K562 (cell line): ENCODE measurements around the gene ACSS2. TPM values are rescaled to one million over a fixed set of nuclear protein-coding genes. Genes with fewer than 3 reads are reported as not detected.
A peak's percentile ranks its signal among the peaks of the same experiment; 100 is the strongest.

Experiments used
- BHLHE40 ChIP-seq: IDR thresholded peaks from 2 replicates; pipeline ENCODE4 v1.6.1; 2011; ENCODE audit warnings: low read length, improper control_type of control experiment
- BRCA1 ChIP-seq, 2 experiments: fragments of 450-650 bp in 1 of 2; sonication (generic) in 1 of 2; formaldehyde crosslinking in 1 of 2; IDR thresholded peaks; 2 replicates each; pipeline versions ENCODE4 v1.5.0 to v1.6.1; 2017 to 2020; ENCODE audit warnings: mild to moderate bottlenecking in 1 of 2, missing genetic modification reagents in 1 of 2
- DDX20 ChIP-seq: fragments of 450-650 bp; IDR thresholded peaks from 2 replicates; pipeline ENCODE4 v1.6.1; 2016; ENCODE audit warnings: missing genetic modification characterization, low read depth, mild to moderate bottlenecking, missing compliant biosample characterization, moderate library complexity
- DMBX1 ChIP-seq: fragments of 250-450 bp; sonication (Bioruptor Pico); IDR thresholded peaks from 2 replicates; pipeline ENCODE4 v1.8.0; 2022; ENCODE audit warnings: inconsistent platforms, mild to moderate bottlenecking, moderate library complexity, borderline replicate concordance
- EZH2 ChIP-seq: IDR thresholded peaks from 2 replicates; pipeline ENCODE4 v1.6.1; 2012; ENCODE audit warnings: low read depth, mild to moderate bottlenecking, inconsistent platforms, low read length, borderline replicate concordance
- GATAD2B ChIP-seq: fragments of 450-650 bp; IDR thresholded peaks from 2 replicates; pipeline ENCODE4 v1.6.1; 2017; ENCODE audit warnings: mild to moderate bottlenecking, borderline replicate concordance
- HNRNPUL1 ChIP-seq: fragments of 200-400 bp; formaldehyde crosslinking; IDR thresholded peaks from 2 replicates; pipeline ENCODE4 v1.6.1; 2017; ENCODE audit warnings: low read length
- MCM2 ChIP-seq: fragments of 450-650 bp; IDR thresholded peaks from 2 replicates; pipeline ENCODE4 v1.6.1; 2017; ENCODE audit warnings: low read depth, mild to moderate bottlenecking
- MXI1 ChIP-seq: IDR thresholded peaks from 2 replicates; pipeline ENCODE4 v1.6.1; 2011; ENCODE audit warnings: low read depth, mild to moderate bottlenecking, improper control_type of control experiment, low read length
- MYC ChIP-seq, 2 experiments: fragments of 250-450 bp in 1 of 2; sonication (Bioruptor Pico) in 1 of 2; IDR thresholded peaks; 2 replicates each; pipeline versions ENCODE4 v1.5.1 to v1.6.1; 2012 to 2021; ENCODE audit warnings: low read depth in 2 of 2, borderline replicate concordance in 1 of 2, improper control_type of control experiment in 1 of 2, low read length in 1 of 2, mild to moderate bottlenecking in 1 of 2, moderate library complexity in 1 of 2
- NBN ChIP-seq: fragments of 450-650 bp; IDR thresholded peaks from 2 replicates; pipeline ENCODE4 v1.6.1; 2016; ENCODE audit warnings: low read depth, mild to moderate bottlenecking
- NCOA1 ChIP-seq: fragments of 450-650 bp; IDR thresholded peaks from 2 replicates; pipeline ENCODE4 v1.6.1; 2016; ENCODE audit warnings: low read depth
- NCOA6 ChIP-seq: fragments of 450-650 bp; IDR thresholded peaks from 2 replicates; pipeline ENCODE4 v1.6.1; 2017; ENCODE audit warnings: mild to moderate bottlenecking
- PHF21A ChIP-seq: fragments of 450-650 bp; IDR thresholded peaks from 2 replicates; pipeline ENCODE4 v1.6.1; 2017; ENCODE audit warnings: low read depth, borderline replicate concordance
- POLR2B ChIP-seq: fragments of 450-650 bp; IDR thresholded peaks from 2 replicates; pipeline ENCODE4 v1.6.1; 2018; ENCODE audit warnings: low read depth; ENCODE audit not compliant: partially characterized antibody
- SMARCA4 ChIP-seq: fragments of 450-650 bp; IDR thresholded peaks from 2 replicates; pipeline ENCODE4 v1.6.1; 2016
- SOX6 ChIP-seq: fragments of 450-650 bp; IDR thresholded peaks from 2 replicates; pipeline ENCODE4 v1.6.1; 2014; ENCODE audit warnings: mild to moderate bottlenecking
- TCF15 ChIP-seq: fragments of 250-450 bp; sonication (Bioruptor Pico); IDR thresholded peaks from 2 replicates; pipeline ENCODE4 v1.8.0; 2022; ENCODE audit warnings: moderate library complexity, mild to moderate bottlenecking, inconsistent platforms
- TCF7 ChIP-seq: sonication (generic); IDR thresholded peaks from 2 replicates; pipeline ENCODE4 v1.6.1; 2016; ENCODE audit warnings: antibody characterized with exemption, borderline replicate concordance
- YY1 ChIP-seq, 3 experiments: IDR thresholded peaks; 2 replicates each; pipeline ENCODE4 v1.6.1; 2011; ENCODE audit warnings: low read length in 2 of 3, mild to moderate bottlenecking in 2 of 3, moderate library complexity in 2 of 3, borderline replicate concordance in 1 of 3, control low read depth in 1 of 3, low read depth in 1 of 3; ENCODE audit not compliant: insufficient read depth in 3 of 3, insufficient replicate concordance in 2 of 3, control insufficient read depth in 1 of 3, insufficient read length in 1 of 3; ENCODE audit errors: extremely low read depth in 1 of 3
- ZBTB8A ChIP-seq: fragments of 450-650 bp; IDR thresholded peaks from 2 replicates; pipeline ENCODE4 v1.6.1; 2018; ENCODE audit warnings: mild to moderate bottlenecking, moderate library complexity; ENCODE audit not compliant: partially characterized antibody
- ZNF133 ChIP-seq: fragments of 250-450 bp; sonication (Bioruptor Pico); IDR thresholded peaks from 2 replicates; pipeline ENCODE4 v1.4.0; 2020; ENCODE audit warnings: mild to moderate bottlenecking
- ZNF224 ChIP-seq: sonication (generic); formaldehyde crosslinking; IDR thresholded peaks from 2 replicates; pipeline ENCODE4 v1.8.0; 2022; ENCODE audit warnings: mild to moderate bottlenecking, missing genetic modification reagents
- ZNF232 ChIP-seq: sonication (generic); formaldehyde crosslinking; IDR thresholded peaks from 2 replicates; pipeline ENCODE4 v1.8.0; 2022; ENCODE audit warnings: mild to moderate bottlenecking, missing genetic modification reagents
- ZNF274 ChIP-seq: IDR thresholded peaks from 2 replicates; pipeline ENCODE4 v1.6.1; 2011; ENCODE audit warnings: low read depth, mild to moderate bottlenecking, low read length, moderate library complexity, borderline replicate concordance
- ZNF311 ChIP-seq: fragments of 250-450 bp; sonication (Bioruptor Pico); IDR thresholded peaks from 2 replicates; pipeline ENCODE4 v1.4.0; 2020; ENCODE audit warnings: mild to moderate bottlenecking, moderate library complexity
- ZNF57 ChIP-seq: fragments of 450-650 bp; formaldehyde crosslinking; IDR thresholded peaks from 2 replicates; pipeline ENCODE4 v1.4.0; 2020; ENCODE audit warnings: mild to moderate bottlenecking, moderate library complexity
- polyA plus RNA-seq, 8 experiments: library from polyadenylated mRNA; depleted of rRNA in 4 of 8; stranded (reverse) in 5 of 8; unstranded in 3 of 8; fragments of >200 nt; fragmentation: Nextera tagmentation in 2 of 8; fragmentation: Illumina TruSeq in 1 of 8; extraction: Ambion mirVana in 2 of 8; extraction: Trizol in 1 of 8; gene quantifications; 2 replicates each; pipeline versions ENCODE4 v1.2.1 to v1.2.3, GENCODE V29; 2011 to 2014; ENCODE audit warnings: inconsistent platforms in 1 of 8, missing spikeins in 1 of 8
- total RNA-seq, 7 experiments: library from RNA; depleted of rRNA in 6 of 7; stranded (reverse); fragments of >200 nt in 6 of 7; fragmentation: Illumina TruSeq in 2 of 7; extraction: Trizol in 2 of 7; gene quantifications; 2 replicates each; pipeline versions ENCODE4 v1.2.1 to v1.2.3, GENCODE V29; 2011 to 2021; ENCODE audit warnings: low replicate concordance in 1 of 7
- TF ChIP-seq, protein P1 (sequence below): fragments of 250-450 bp; sonication (Bioruptor Pico); IDR thresholded peaks from 2 replicates; pipeline ENCODE4 v1.5.1; 2021; ENCODE audit warnings: mild to moderate bottlenecking

ACSS2 gene
- total and polyA plus RNA-seq, 9 of the 15 experiments (the other 6 are each of a cell fraction or from before 2014, with no cell fraction given), result 21.9 to 246 (median 66.2) TPM

DNA sequence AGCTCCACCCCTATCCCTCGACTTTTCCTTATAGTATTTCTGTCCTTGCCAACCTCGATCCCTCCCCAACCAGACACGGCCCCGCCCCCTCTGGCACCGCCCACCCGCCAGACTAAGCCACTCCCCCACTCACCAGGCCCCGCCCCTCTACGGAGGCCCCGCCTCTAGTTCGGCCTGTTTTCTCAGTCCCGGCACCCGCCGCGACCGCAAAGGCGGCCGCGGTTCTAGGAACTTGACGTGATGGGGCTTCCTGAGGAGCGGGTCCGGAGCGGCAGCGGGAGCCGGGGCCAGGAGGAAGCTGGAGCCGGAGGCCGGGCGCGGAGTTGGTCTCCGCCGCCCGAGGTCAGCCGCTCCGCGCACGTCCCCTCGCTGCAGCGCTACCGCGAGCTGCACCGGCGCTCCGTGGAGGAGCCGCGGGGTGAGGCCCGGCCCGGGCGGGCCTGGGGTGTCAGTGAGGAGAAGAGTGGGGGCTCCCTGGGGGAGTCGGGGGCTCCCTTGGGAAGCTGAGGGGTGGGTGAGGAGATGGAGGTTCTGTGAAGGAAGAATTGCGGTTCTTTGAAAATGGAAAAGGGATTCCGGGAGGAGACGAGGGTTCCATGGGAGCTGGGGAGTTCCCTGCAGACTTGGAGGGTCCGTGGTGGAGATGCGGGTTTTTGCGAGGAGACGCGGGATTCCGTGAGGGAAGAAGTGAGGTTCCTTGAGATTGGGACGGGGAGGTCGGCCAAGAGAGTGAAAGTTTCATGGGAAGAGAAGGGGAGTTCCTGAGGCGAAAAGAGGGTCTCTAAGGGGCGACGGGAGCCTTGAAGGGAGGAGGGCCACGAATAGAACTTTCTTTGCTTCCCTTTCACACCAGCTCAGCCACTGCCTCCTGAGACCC lies at the start of gene ACSS2 (continued):
- peak; percentile 69 for TF ChIP-seq POLR2B
- no peak for TF ChIP-seq ZNF133 (CRISPR knock-in tag)
- TF ChIP-seq PHF21A, result no peak
- TF ChIP-seq SMARCA4, result no peak
- TF ChIP-seq MYC (IDR thresholded peaks at IDR 0.05; ENCODE audit: low read depth, low read length), result 0 out of 2 replicates have a peak, but pooled peaks have one; percentile 3
- TF ChIP-seq MYC (CRISPR knock-in tag; IDR thresholded peaks at IDR 0.05; ENCODE audit: borderline replicate concordance, low read depth), result no peak
- no peak for TF ChIP-seq NBN
- no peak for TF ChIP-seq ZNF232 (CRISPR knock-in tag)
- TF ChIP-seq, protein P1, sequence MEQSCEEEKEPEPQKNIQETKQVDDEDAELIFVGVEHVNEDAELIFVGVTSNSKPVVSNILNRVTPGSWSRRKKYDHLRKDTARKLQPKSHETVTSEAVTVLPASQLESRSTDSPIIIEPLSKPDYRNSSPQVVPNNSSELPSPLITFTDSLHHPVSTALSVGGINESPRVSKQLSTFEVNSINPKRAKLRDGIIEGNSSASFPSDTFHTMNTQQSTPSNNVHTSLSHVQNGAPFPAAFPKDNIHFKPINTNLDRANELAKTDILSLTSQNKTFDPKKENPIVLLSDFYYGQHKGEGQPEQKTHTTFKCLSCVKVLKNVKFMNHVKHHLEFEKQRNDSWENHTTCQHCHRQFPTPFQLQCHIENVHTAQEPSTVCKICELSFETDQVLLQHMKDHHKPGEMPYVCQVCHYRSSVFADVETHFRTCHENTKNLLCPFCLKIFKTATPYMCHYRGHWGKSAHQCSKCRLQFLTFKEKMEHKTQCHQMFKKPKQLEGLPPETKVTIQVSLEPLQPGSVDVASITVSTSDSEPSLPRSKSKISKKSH (CRISPR knock-in tag), result no peak
- TF ChIP-seq ZNF311 (CRISPR knock-in tag), result no peak
- TF ChIP-seq TCF15 (CRISPR knock-in tag), result no peak
- no peak for TF ChIP-seq BRCA1 (IDR thresholded peaks at IDR 0.05)
- no peak for TF ChIP-seq BRCA1 (CRISPR knock-in tag; IDR thresholded peaks at IDR 0.05)
- no peak for TF ChIP-seq ZBTB8A
- TF ChIP-seq GATAD2B, result no peak; the same call in 1 of the 2 replicates
- TF ChIP-seq ZNF224 (CRISPR knock-in tag), result no peak
- TF ChIP-seq SOX6, result no peak
- TF ChIP-seq NCOA6, result no peak
- TF ChIP-seq EZH2, result no peak
- no peak for TF ChIP-seq ZNF274
- TF ChIP-seq TCF7, result no peak
- 0 out of 2 replicates have a peak, but pooled peaks have one; percentile 35 for TF ChIP-seq DMBX1 (CRISPR knock-in tag)
- TF ChIP-seq YY1 (IDR thresholded peaks at IDR 0.05; ENCODE audit: borderline replicate concordance in 1 of 3, control insufficient read depth in 1 of 3, extremely low read depth in 1 of 3, insufficient read depth in 3 of 3, insufficient read length in 1 of 3, insufficient replicate concordance in 2 of 3, low read depth in 1 of 3, low read length in 2 of 3), result peak in 2 of 3 experiments; percentile 52 to 78
- TF ChIP-seq NCOA1, result no peak
- TF ChIP-seq MCM2, result no peak
- TF ChIP-seq HNRNPUL1, result no peak
- no peak for TF ChIP-seq ZNF57 (CRISPR knock-in tag)
- 0 out of 2 replicates have a peak, but pooled peaks have one; percentile 11 for TF ChIP-seq BHLHE40
- no peak for TF ChIP-seq MXI1
- TF ChIP-seq DDX20 (tag), result no peak
